SK-N-SH (cell line): ENCODE measurements around the gene ZEB1. TPM values are rescaled to one million over a fixed set of nuclear protein-coding genes. Genes with fewer than 3 reads are reported as not detected.

Experiments used
- CTCF ChIA-PET: fragments of 300-600, 350-600 bp; formaldehyde crosslinking; extraction: SDS; loops from one replicate; lab custom pipeline; 2021; lab: Yijun Ruan, JAX
- POLR2A ChIA-PET: fragments of 350-600 bp; sonication (Branson Sonifier 250); formaldehyde crosslinking; extraction: SDS; loops from one replicate; lab custom pipeline; 2020; ENCODE audit warnings: antibody characterized with exemption, inconsistent platforms; lab: Yijun Ruan, JAX
- DNase-seq: peaks from one replicate; pipeline ENCODE4 v3.0.0; 2012
- H2AFZ ChIP-seq: fragments of 200-600 bp; sonication (generic); 2 replicates; pipeline ENCODE4 v1.8.1; 2016; ENCODE audit warnings: antibody characterized with exemption, mild to moderate bottlenecking, low read depth
- H3F3A ChIP-seq: fragments of 200-600 bp; sonication (generic); replicated peaks from 2 replicates; pipeline ENCODE3; 2016; ENCODE audit warnings: antibody characterized with exemption, mild to moderate bottlenecking; ENCODE audit not compliant: insufficient read depth
- H3K27ac ChIP-seq, 2 experiments: fragments of 200-500 bp in 1 of 2; fragments of 200-600 bp in 1 of 2; sonication (Bioruptor generic) in 1 of 2; sonication (generic), shearing (Covaris generic) in 1 of 2; 2 replicates each; pipeline versions ENCODE4 v1.5.1 to v1.6.1; 2014 to 2016; ENCODE audit warnings: low read depth in 2 of 2, inconsistent platforms in 1 of 2, low read length in 1 of 2, mild to moderate bottlenecking in 1 of 2, mixed read lengths in 1 of 2
- H3K27me3 ChIP-seq: fragments of 200-600 bp; sonication (generic), shearing (Covaris generic); 2 replicates; pipeline ENCODE4 v1.6.1; 2016; ENCODE audit warnings: mixed run types; ENCODE audit not compliant: insufficient read depth
- H3K36me3 ChIP-seq, 2 experiments: fragments of 200-500 bp in 1 of 2; fragments of 200-600 bp in 1 of 2; sonication (Bioruptor generic) in 1 of 2; sonication (generic) in 1 of 2; replicated peaks in 1 of 2; 2 replicates each; pipeline versions ENCODE3 to v1.5.1; 2014 to 2016; ENCODE audit warnings: low read length in 1 of 2, mild to moderate bottlenecking in 1 of 2; ENCODE audit not compliant: insufficient read depth in 2 of 2, control insufficient read depth in 1 of 2
- H3K4me1 ChIP-seq, 2 experiments: fragments of 200-500 bp in 1 of 2; fragments of 200-600 bp in 1 of 2; sonication (Bioruptor generic) in 1 of 2; sonication (generic), shearing (Covaris generic) in 1 of 2; 2 replicates each; pipeline versions ENCODE4 v1.5.1 to v1.6.1; 2014 to 2016; ENCODE audit warnings: low read depth in 1 of 2, low read length in 1 of 2, mixed run types in 1 of 2; ENCODE audit not compliant: insufficient read depth in 2 of 2, control insufficient read depth in 1 of 2
- H3K4me2 ChIP-seq: fragments of 200-600 bp; sonication (generic), shearing (Covaris generic); 2 replicates; pipeline ENCODE4 v1.6.1; 2017; ENCODE audit warnings: mixed run types
- H3K4me3 ChIP-seq, 2 experiments: fragments of 200-500 bp in 1 of 2; fragments of 200-600 bp in 1 of 2; sonication (Bioruptor generic) in 1 of 2; sonication (generic), shearing (Covaris generic) in 1 of 2; 2 replicates each; pipeline versions ENCODE4 v1.5.1 to v1.8.1; 2014 to 2016; ENCODE audit warnings: low read depth in 2 of 2, inconsistent platforms in 1 of 2, low read length in 1 of 2, mild to moderate bottlenecking in 1 of 2, mixed read lengths in 1 of 2, moderate library complexity in 1 of 2
- H3K79me2 ChIP-seq: fragments of 200-600 bp; sonication (generic); 2 replicates; pipeline ENCODE4 v1.8.1; 2017; ENCODE audit warnings: mild to moderate bottlenecking; ENCODE audit not compliant: insufficient read depth
- H3K9ac ChIP-seq: fragments of 200-600 bp; sonication (generic); 2 replicates; pipeline ENCODE4 v1.6.1; 2017; ENCODE audit warnings: mixed run types
- H3K9me2 ChIP-seq: fragments of 200-600 bp; sonication (generic); 2 replicates; pipeline ENCODE4 v1.6.1; 2017; ENCODE audit warnings: mixed run types
- H3K9me3 ChIP-seq: fragments of 200-600 bp; sonication (generic); 2 replicates; pipeline ENCODE4 v1.6.1; 2017; ENCODE audit warnings: mixed run types, mild to moderate bottlenecking, moderate library complexity
- H4K20me1 ChIP-seq: fragments of 200-600 bp; sonication (generic); 2 replicates; pipeline ENCODE4 v1.6.1; 2017; ENCODE audit warnings: mild to moderate bottlenecking, mixed run types; ENCODE audit not compliant: insufficient read depth
- CHD2 ChIP-seq: fragments of 150-350 bp; IDR thresholded peaks from 2 replicates; pipeline ENCODE4 v1.6.1; 2018; ENCODE audit warnings: low read length; ENCODE audit not compliant: partially characterized antibody
- EP300 ChIP-seq, 2 experiments: IDR thresholded peaks; 2 replicates each; pipeline versions ENCODE4 v1.4.0 to v1.6.1; 2012; ENCODE audit warnings: borderline replicate concordance in 1 of 2, low read depth in 1 of 2, low read length in 1 of 2
- EZH2phosphoT487 ChIP-seq: fragments of 200-600 bp; sonication (generic); IDR thresholded peaks from 2 replicates; pipeline ENCODE4 v1.6.1; 2017; ENCODE audit warnings: low read depth, mixed run types, mild to moderate bottlenecking, antibody characterized with exemption, moderate library complexity, borderline replicate concordance
- GABPA ChIP-seq: IDR thresholded peaks from 2 replicates; pipeline ENCODE4 v1.4.0; 2012; ENCODE audit warnings: low read depth, mild to moderate bottlenecking
- GATA2 ChIP-seq: sonication (generic); formaldehyde crosslinking; IDR thresholded peaks from 2 replicates; pipeline ENCODE4 v1.5.0; 2020; ENCODE audit warnings: mild to moderate bottlenecking, missing genetic modification reagents
- NFIC ChIP-seq: IDR thresholded peaks from 2 replicates; pipeline ENCODE4 v1.4.0; 2012; ENCODE audit warnings: borderline replicate concordance
- POLR2AphosphoS5 ChIP-seq: IDR thresholded peaks from 2 replicates; pipeline ENCODE4 v1.6.1; 2012; ENCODE audit warnings: low read depth, low read length
- RCOR1 ChIP-seq: fragments of 150-350 bp; IDR thresholded peaks from 2 replicates; pipeline ENCODE4 v1.6.1; 2017; ENCODE audit warnings: antibody characterized with exemption, low read length
- RXRA ChIP-seq: IDR thresholded peaks from 2 replicates; pipeline ENCODE4 v1.4.0; 2012; ENCODE audit warnings: low read depth, mild to moderate bottlenecking, borderline replicate concordance
- SIN3A ChIP-seq: IDR thresholded peaks from 2 replicates; pipeline ENCODE4 v1.6.1; 2012; ENCODE audit warnings: low read depth, mild to moderate bottlenecking, low read length, moderate library complexity, borderline replicate concordance
- SMC3 ChIP-seq: IDR thresholded peaks from 2 replicates; pipeline ENCODE4 v1.6.1; 2012; ENCODE audit warnings: low read depth, low read length, improper control_type of control experiment
- TAF1 ChIP-seq: IDR thresholded peaks from 2 replicates; pipeline ENCODE4 v1.6.1; 2012; ENCODE audit warnings: low read depth, mild to moderate bottlenecking, low read length, moderate library complexity, borderline replicate concordance
- TCF12 ChIP-seq: IDR thresholded peaks from 2 replicates; pipeline ENCODE4 v1.4.0; 2012
- TEAD4 ChIP-seq: IDR thresholded peaks from 2 replicates; pipeline ENCODE4 v1.4.0; 2012; ENCODE audit warnings: mild to moderate bottlenecking, borderline replicate concordance; ENCODE audit not compliant: insufficient read depth
- YY1 ChIP-seq: IDR thresholded peaks from 2 replicates; pipeline ENCODE4 v1.4.0; 2012; ENCODE audit warnings: low read depth, mild to moderate bottlenecking
- WGBS: methylation state at CpG from one replicate; pipeline ENCODE4 v1.1.6; 2017; ENCODE audit warnings: low lambda C conversion rate; 5-methylcytosine and 5-hydroxymethylcytosine counted together
- polyA plus RNA-seq, 3 experiments: library from polyadenylated mRNA; depleted of rRNA; stranded (reverse); fragments of >200 nt; gene quantifications; 2 replicates each; pipeline ENCODE4 v1.2.3, GENCODE V29; 2012
- TF ChIP-seq, protein P1 (sequence below): IDR thresholded peaks from 2 replicates; pipeline ENCODE4 v1.4.0; 2012; ENCODE audit warnings: low read depth, borderline replicate concordance
- TF ChIP-seq, protein P2 (sequence below): IDR thresholded peaks from 2 replicates; pipeline ENCODE4 v1.6.1; 2012; ENCODE audit warnings: mild to moderate bottlenecking, low read depth, low read length, moderate library complexity

Gene ZEB1
- polyA plus RNA-seq, 1 of the 3 experiments (the other 2 are of a cell fraction) = 5.4 TPM

- TF ChIP-seq EZH2phosphoT487 (no peak), POLR2AphosphoS5 (no peak), SMC3 (no peak), RCOR1 (no peak), RXRA (no peak), SIN3A (no peak), GATA2 (CRISPR knock-in tag) (no peak), TCF12 (no peak), CHD2 (no peak), EP300 (IDR thresholded peaks at IDR 0.05; ENCODE audit: borderline replicate concordance in 1 of 2, low read depth in 1 of 2, low read length in 1 of 2) (no peak), YY1 (no peak), NFIC (no peak), GABPA (no peak), TAF1 (no peak), TEAD4 (no peak)
- TF ChIP-seq, protein P1, sequence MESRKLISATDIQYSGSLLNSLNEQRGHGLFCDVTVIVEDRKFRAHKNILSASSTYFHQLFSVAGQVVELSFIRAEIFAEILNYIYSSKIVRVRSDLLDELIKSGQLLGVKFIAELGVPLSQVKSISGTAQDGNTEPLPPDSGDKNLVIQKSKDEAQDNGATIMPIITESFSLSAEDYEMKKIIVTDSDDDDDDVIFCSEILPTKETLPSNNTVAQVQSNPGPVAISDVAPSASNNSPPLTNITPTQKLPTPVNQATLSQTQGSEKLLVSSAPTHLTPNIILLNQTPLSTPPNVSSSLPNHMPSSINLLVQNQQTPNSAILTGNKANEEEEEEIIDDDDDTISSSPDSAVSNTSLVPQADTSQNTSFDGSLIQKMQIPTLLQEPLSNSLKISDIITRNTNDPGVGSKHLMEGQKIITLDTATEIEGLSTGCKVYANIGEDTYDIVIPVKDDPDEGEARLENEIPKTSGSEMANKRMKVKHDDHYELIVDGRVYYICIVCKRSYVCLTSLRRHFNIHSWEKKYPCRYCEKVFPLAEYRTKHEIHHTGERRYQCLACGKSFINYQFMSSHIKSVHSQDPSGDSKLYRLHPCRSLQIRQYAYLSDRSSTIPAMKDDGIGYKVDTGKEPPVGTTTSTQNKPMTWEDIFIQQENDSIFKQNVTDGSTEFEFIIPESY = no peak
- TF ChIP-seq, protein P2, sequence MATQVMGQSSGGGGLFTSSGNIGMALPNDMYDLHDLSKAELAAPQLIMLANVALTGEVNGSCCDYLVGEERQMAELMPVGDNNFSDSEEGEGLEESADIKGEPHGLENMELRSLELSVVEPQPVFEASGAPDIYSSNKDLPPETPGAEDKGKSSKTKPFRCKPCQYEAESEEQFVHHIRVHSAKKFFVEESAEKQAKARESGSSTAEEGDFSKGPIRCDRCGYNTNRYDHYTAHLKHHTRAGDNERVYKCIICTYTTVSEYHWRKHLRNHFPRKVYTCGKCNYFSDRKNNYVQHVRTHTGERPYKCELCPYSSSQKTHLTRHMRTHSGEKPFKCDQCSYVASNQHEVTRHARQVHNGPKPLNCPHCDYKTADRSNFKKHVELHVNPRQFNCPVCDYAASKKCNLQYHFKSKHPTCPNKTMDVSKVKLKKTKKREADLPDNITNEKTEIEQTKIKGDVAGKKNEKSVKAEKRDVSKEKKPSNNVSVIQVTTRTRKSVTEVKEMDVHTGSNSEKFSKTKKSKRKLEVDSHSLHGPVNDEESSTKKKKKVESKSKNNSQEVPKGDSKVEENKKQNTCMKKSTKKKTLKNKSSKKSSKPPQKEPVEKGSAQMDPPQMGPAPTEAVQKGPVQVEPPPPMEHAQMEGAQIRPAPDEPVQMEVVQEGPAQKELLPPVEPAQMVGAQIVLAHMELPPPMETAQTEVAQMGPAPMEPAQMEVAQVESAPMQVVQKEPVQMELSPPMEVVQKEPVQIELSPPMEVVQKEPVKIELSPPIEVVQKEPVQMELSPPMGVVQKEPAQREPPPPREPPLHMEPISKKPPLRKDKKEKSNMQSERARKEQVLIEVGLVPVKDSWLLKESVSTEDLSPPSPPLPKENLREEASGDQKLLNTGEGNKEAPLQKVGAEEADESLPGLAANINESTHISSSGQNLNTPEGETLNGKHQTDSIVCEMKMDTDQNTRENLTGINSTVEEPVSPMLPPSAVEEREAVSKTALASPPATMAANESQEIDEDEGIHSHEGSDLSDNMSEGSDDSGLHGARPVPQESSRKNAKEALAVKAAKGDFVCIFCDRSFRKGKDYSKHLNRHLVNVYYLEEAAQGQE = no peak
- no peaks in the 10 kb centered on the region for H3K27me3 ChIP-seq
- peaks cover 13 to 24% of the 10 kb centered on the region in 2 experiments for H3K36me3 ChIP-seq
- ChIA-PET CTCF (no interaction called here), POLR2A (no interaction called here)
- WGBS = 96% methylated on average over 2 of the region's 2 CpGs
- no peak overlapping the region for H3K4me3 ChIP-seq
- no peaks in the 10 kb centered on the region for H3K9me2 ChIP-seq
- H3K4me2 ChIP-seq = no peak overlapping the region
- no peaks in the 10 kb centered on the region; the same call in 1 of the 2 replicates for H3K9me3 ChIP-seq
- H3K9ac ChIP-seq = no peak overlapping the region
- no peaks in the 10 kb centered on the region for H3F3A ChIP-seq
- DNase-seq = no peak
- peaks cover 33% of the 10 kb centered on the region for H3K79me2 ChIP-seq
- no peak overlapping the region for H2AFZ ChIP-seq
- no peaks in the 10 kb centered on the region; a peak in 2 of 4 replicates for H3K4me1 ChIP-seq
- no peak overlapping the region for H3K27ac ChIP-seq
- no peaks in the 10 kb centered on the region for H4K20me1 ChIP-seq
Observed at GRCh38 chr10:31384589-31384949, 65.6 kb downstream of the ZEB1 start.
